GM13976 (cell line): ENCODE measurements around the gene CCDC47.

Experiments
- DNase-seq: peaks from one replicate; pipeline ENCODE4 v3.0.0; 2012; ENCODE audit warnings: low spot score
- CTCF ChIP-seq: IDR thresholded peaks from 2 replicates; pipeline ENCODE4 v1.5.1; 2012; ENCODE audit warnings: borderline replicate concordance, mild to moderate bottlenecking; ENCODE audit not compliant: insufficient read depth; ENCODE audit errors: extremely low read depth, missing control alignments, control extremely low read depth
- in situ Hi-C: fragments of 300-500 bp; cut with MboI; formaldehyde crosslinking; loops from one replicate; pipeline ENCODE4 v1.12.0; 2022; ENCODE audit warnings: low sequenced_read_pairs, mixed read lengths, inconsistent platforms; ENCODE audit not compliant: unreplicated experiment

CCDC47 gene

GRCh38 chr17:63819131-63819530 lies 45.7 kb upstream of the CCDC47 start:
- in situ Hi-C loops: loop anchor here (25.0 kb wide), 1 partner anchor 382 kb away; the partner anchor contains the start of gene CYB561
- TF ChIP-seq CTCF: no peak
- DNase-seq: no peak

- DNase-seq: no peak
- TF ChIP-seq CTCF: no peak
- in situ Hi-C loops: loop anchor here (25.0 kb wide), 1 partner anchor 381 kb away; the partner anchor contains the start of gene CYB561
These were observed 44.5 kb upstream of the CCDC47 start for GRCh38 chr17:63817736-63818385.

- TF ChIP-seq CTCF: no peak
- no peak for DNase-seq
- in situ Hi-C loops: loop anchor here (25.0 kb wide), 1 partner anchor 379 kb away; the partner anchor contains the start of gene CYB561
These were observed 43.3 kb upstream of the CCDC47 start for GRCh38 chr17:63816669-63817068.

- no peak for TF ChIP-seq CTCF
- in situ Hi-C loops: loop anchor here (25.0 kb wide), 1 partner anchor 379 kb away; the partner anchor contains the start of gene CYB561
- DNase-seq: no peak
These were observed 42.7 kb upstream of the CCDC47 start for GRCh38 chr17:63816123-63816522.

- no peak for TF ChIP-seq CTCF
- in situ Hi-C loops: loop anchor here (25.0 kb wide), 1 partner anchor 373 kb away; the partner anchor contains the start of gene CYB561
- no peak for DNase-seq
These were observed 36.6 kb upstream of the CCDC47 start for GRCh38 chr17:63809970-63810369.

- no peak for TF ChIP-seq CTCF
- DNase-seq: no peak
- in situ Hi-C loops: loop anchor here (25.0 kb wide), 1 partner anchor 368 kb away; the partner anchor contains the start of gene CYB561
These were observed 32.2 kb upstream of the CCDC47 start for GRCh38 chr17:63805591-63805990.
